Transverse colon (tissue), 4 donors: ENCODE results near the gene LAMTOR5. TPM values are rescaled to one million over a fixed set of nuclear protein-coding genes. Genes with fewer than 3 reads are reported as not detected.
"Not testable (repeated sequence)": the region's sequence is repeated elsewhere in the genome, so short reads cannot be mapped to it uniquely, and the experiment has no call there.

Experiments used
- DNase-seq: peaks from one replicate; pipeline ENCODE4 v3.0.0-alpha.2; 2019
- H3K27ac ChIP-seq, 4 donors: fragments of 200-600 bp; sonication (generic); 2 replicates each; pipeline ENCODE4 v1.5.1; 2016 to 2018; ENCODE audit warnings: inconsistent platforms in 4 of 4
- H3K27me3 ChIP-seq: fragments of 200-600 bp; sonication (generic); 2 replicates; pipeline ENCODE4 v1.5.1; 2017; ENCODE audit warnings: inconsistent platforms
- H3K36me3 ChIP-seq, 4 donors: fragments of 200-600 bp; sonication (generic); 2 replicates each; pipeline ENCODE4 v1.5.1; 2017 to 2019; ENCODE audit warnings: inconsistent platforms in 4 of 4
- H3K4me1 ChIP-seq, 4 donors: fragments of 200-600 bp; sonication (generic); 2 replicates each; pipeline ENCODE4 v1.5.1; 2017 to 2020; ENCODE audit warnings: inconsistent platforms in 4 of 4
- H3K4me3 ChIP-seq, 4 donors: fragments of 200-600 bp; sonication (generic); 1 replicate in 1 of 4; 2 replicates in 3 of 4; pipeline versions ENCODE4 v1.5.1 to v1.6.1; 2017 to 2019; ENCODE audit warnings: inconsistent platforms in 4 of 4
- H3K9me3 ChIP-seq, 2 donors: fragments of 200-600 bp; sonication (generic); 2 replicates each; pipeline ENCODE4 v1.5.1; 2017 to 2019; ENCODE audit warnings: inconsistent platforms in 2 of 2
- CTCF ChIP-seq, 5 experiments: fragments of 200-600 bp in 3 of 5; fragments of 450-650 bp in 2 of 5; sonication (generic) in 3 of 5; IDR thresholded peaks; 1 replicate in 2 of 5; 2 replicates in 3 of 5; pipeline ENCODE4 v1.5.1; 2016 to 2017; ENCODE audit warnings: antibody characterized with exemption in 5 of 5, inconsistent platforms in 3 of 5, mild to moderate bottlenecking in 2 of 5, moderate library complexity in 1 of 5
- EP300 ChIP-seq: sonication (generic); formaldehyde crosslinking; IDR thresholded peaks from one replicate; pipeline ENCODE4 v1.6.1; 2017; ENCODE audit warnings: antibody characterized with exemption, low read depth
- POLR2A ChIP-seq: fragments of 450-650 bp; IDR thresholded peaks from one replicate; pipeline ENCODE4 v1.6.1; 2016; ENCODE audit warnings: antibody characterized with exemption, mild to moderate bottlenecking, moderate library complexity
- POLR2AphosphoS5 ChIP-seq, 3 donors: sonication (generic); formaldehyde crosslinking; IDR thresholded peaks; one replicate each; pipeline ENCODE4 v1.6.1; 2016; ENCODE audit warnings: antibody characterized with exemption in 3 of 3
- WGBS, 2 donors: methylation state at CpG; one replicate each; pipeline ENCODE4 v1.1.5; 2018; ENCODE audit warnings: low coverage in 1 of 2; 5-methylcytosine and 5-hydroxymethylcytosine counted together
- in situ Hi-C, 4 donors: fragments of 200-750 bp; cut with MboI; loops; one replicate each; pipeline versions ENCODE4 v1.15.0 to v1.15.1; 2017; ENCODE audit warnings: low sequenced_read_pairs in 3 of 4, low pct_ligation_motif_present in 1 of 4, low pct_unique_long_range_greater_than_20kb in 1 of 4
- intact Hi-C: fragments of 100-400 bp; cut with DNase I; formaldehyde crosslinking; loops from one replicate; pipeline ENCODE4 v1.15.1; 2023; ENCODE audit warnings: low total_unique reads
- total RNA-seq, 4 donors: library from RNA; depleted of rRNA; stranded (reverse); fragments of >200 nt; gene quantifications; one replicate each; pipeline ENCODE4 v1.1.0, GENCODE V29; 2016

Gene LAMTOR5
- total RNA-seq, 4 donors from 2014 or later: 7.1 to 113 (median 38.2) TPM

- H3K27me3 ChIP-seq: no peaks in the 10 kb centered on the region
- H3K9me3 ChIP-seq: no peaks in the 10 kb centered on the region
- DNase-seq: no peak
- 66 to 100% methylated on average over 1 to 4 of the region's 4 CpGs for WGBS, 2 donors
- H3K36me3 ChIP-seq: no peaks in the 10 kb centered on the region
- no peaks in the 10 kb centered on the region for H3K4me1 ChIP-seq
- H3K4me3 ChIP-seq: no peak overlapping the region
- H3K27ac ChIP-seq: no peak overlapping the region
- TF ChIP-seq POLR2AphosphoS5 (IDR thresholded peaks at IDR 0.05): no peak
- no peak for TF ChIP-seq CTCF (IDR thresholded peaks at IDR 0.05)
- no peak for TF ChIP-seq POLR2A
- no peak for TF ChIP-seq EP300
- intact Hi-C loops (no loop called here), in situ Hi-C loops (no loop called here)
Measured at GRCh38 chr1:110438893-110439292, 31.4 kb upstream of the LAMTOR5 start.

GRCh38 chr1:110437645-110438299, 30.3 kb upstream of the LAMTOR5 start:
- H3K36me3 ChIP-seq, H3K9me3 ChIP-seq, H3K27me3 ChIP-seq, in situ Hi-C loops, intact Hi-C loops, H3K27ac ChIP-seq, H3K4me1 ChIP-seq, DNase-seq, H3K4me3 ChIP-seq: not testable (repeated sequence)
- WGBS, 2 donors: 74 to 86% methylated on average over 3 to 9 of the region's 9 CpGs

GRCh38 chr1:110436635-110437034, 29.1 kb upstream of the LAMTOR5 start:
- no peak overlapping the region for H3K4me3 ChIP-seq
- no peak for TF ChIP-seq POLR2AphosphoS5 (IDR thresholded peaks at IDR 0.05)
- no peak for TF ChIP-seq POLR2A
- TF ChIP-seq CTCF (IDR thresholded peaks at IDR 0.05): no peak
- H3K9me3 ChIP-seq: no peaks in the 10 kb centered on the region
- in situ Hi-C loops (no loop called here), intact Hi-C loops (no loop called here)
- peaks cover 3% of the 10 kb centered on the region for H3K27me3 ChIP-seq
- no peaks in the 10 kb centered on the region for H3K36me3 ChIP-seq
- DNase-seq: no peak
- no peaks in the 10 kb centered on the region for H3K4me1 ChIP-seq
- WGBS, 2 donors: 74% methylated on average over 7 of the region's 7 CpGs; no CpG with 5 or more reads in 1 of the 2 donors
- no peak overlapping the region for H3K27ac ChIP-seq

GRCh38 chr1:110434946-110435345, 27.5 kb upstream of the LAMTOR5 start:
- TF ChIP-seq POLR2AphosphoS5 (IDR thresholded peaks at IDR 0.05): no peak
- no peak for TF ChIP-seq EP300
- TF ChIP-seq CTCF (IDR thresholded peaks at IDR 0.05): no peak
- TF ChIP-seq POLR2A: no peak
- peaks cover 15% of the 10 kb centered on the region for H3K27me3 ChIP-seq
- intact Hi-C loops (no loop called here), in situ Hi-C loops (no loop called here)
- H3K36me3 ChIP-seq: no peaks in the 10 kb centered on the region
- H3K27ac ChIP-seq: no peak overlapping the region
- no peak overlapping the region for H3K4me3 ChIP-seq
- WGBS, 2 donors: 83% methylated on average over 3 of the region's 3 CpGs; no CpG with 5 or more reads in 1 of the 2 donors
- DNase-seq: no peak
- H3K4me1 ChIP-seq: no peaks in the 10 kb centered on the region
- H3K9me3 ChIP-seq: no peaks in the 10 kb centered on the region

GRCh38 chr1:110433803-110434202, 26.3 kb upstream of the LAMTOR5 start:
- DNase-seq: no peak
- TF ChIP-seq POLR2AphosphoS5 (IDR thresholded peaks at IDR 0.05) (no peak), CTCF (IDR thresholded peaks at IDR 0.05) (no peak), EP300 (no peak), POLR2A (no peak)
- intact Hi-C loops (no loop called here), in situ Hi-C loops (no loop called here)
- Histone ChIP-seq H3K27ac (no peak overlapping the region), H3K4me1 (no peaks in the 10 kb centered on the region), H3K27me3 (peaks cover 15% of the 10 kb centered on the region), H3K4me3 (no peak overlapping the region), H3K36me3 (no peaks in the 10 kb centered on the region), H3K9me3 (no peaks in the 10 kb centered on the region)
- 43% methylated on average over 3 of the region's 3 CpGs; no CpG with 5 or more reads in 1 of the 2 donors for WGBS, 2 donors
